ENCODE data around the gene C22orf31. TPM values are rescaled to one million over a fixed set of nuclear protein-coding genes. Genes with fewer than 3 reads are reported as not detected.

C22orf31 gene
- total and polyA plus RNA-seq, 2 donors (not counting 3 experiments of a cell fraction or from before 2014, with no cell fraction given), result not detected

DNA sequence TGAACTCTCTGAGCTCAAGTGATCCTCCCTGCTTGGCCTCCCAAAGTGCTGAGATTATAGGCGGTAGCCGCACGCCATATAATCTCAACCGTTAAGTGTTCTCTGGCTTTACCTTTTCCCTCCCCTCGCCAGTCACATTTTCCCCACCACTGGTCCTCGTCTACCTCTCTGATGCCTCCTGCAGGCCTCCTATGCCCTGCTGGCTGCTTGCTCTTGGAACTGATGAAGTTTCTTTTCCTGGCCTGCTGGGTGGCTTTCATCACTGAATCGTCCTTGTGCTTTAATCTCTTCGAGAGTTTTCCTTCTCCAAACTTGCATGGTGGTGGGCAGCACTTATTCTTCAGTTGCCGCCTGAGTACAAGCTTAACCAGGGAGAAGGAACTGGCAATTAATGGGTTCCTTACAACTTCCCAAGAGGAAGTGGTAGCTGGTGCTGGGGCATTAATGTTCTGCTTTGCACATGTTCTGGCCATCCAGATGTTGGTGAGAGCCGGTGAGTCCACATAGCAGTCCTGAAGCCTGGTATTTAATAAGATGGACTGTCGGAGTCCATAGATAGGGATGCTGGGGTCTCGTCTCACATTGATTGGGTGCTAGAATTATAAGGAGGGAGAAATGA, 1.3 kb downstream of the C22orf31 start:
- intact Hi-C loops (cut with micrococcal nuclease) (no loop called here), dilution Hi-C loops (cut with MboI; ENCODE audit: extremely low pct_ligation_motif_present, low sequenced_read_pairs) (no loop called here)
- Histone ChIP-seq H3K36me3 (ENCODE audit: control insufficient read depth in 2 of 2, extremely low read depth in 1 of 2, insufficient read depth in 2 of 2, low read length in 2 of 2) (no peaks in the 10 kb centered on the region), H3K9me1 (replicated peaks; ENCODE audit: control insufficient read depth, extremely low read depth, insufficient read depth, low read length) (no peaks in the 10 kb centered on the region), H2AFZ (ENCODE audit: low read depth, low read length) (no peak overlapping the region), H4K20me1 (replicated peaks; ENCODE audit: control insufficient read depth, extremely low read depth, insufficient read depth, low read length) (no peaks in the 10 kb centered on the region), H3K4me3 (replicated peaks in 1 of 3; ENCODE audit: insufficient read depth in 1 of 3, low read depth in 1 of 3, low read length in 3 of 3) (no peak overlapping the region), H3K9ac (replicated peaks; ENCODE audit: extremely low read depth, insufficient read depth, low read length) (no peak overlapping the region), H3K9me3 (replicated peaks; ENCODE audit: control insufficient read depth, insufficient read depth, low read length) (no peaks in the 10 kb centered on the region), H3K79me2 (ENCODE audit: control insufficient read depth, insufficient read depth, low read length) (no peaks in the 10 kb centered on the region), H3K4me1 (ENCODE audit: control insufficient read depth, extremely low read depth, insufficient read depth, low read length) (no peaks in the 10 kb centered on the region), H3K4me2 (ENCODE audit: insufficient read depth, low read length) (no peak overlapping the region), H3K27me3 (ENCODE audit: control insufficient read depth in 2 of 2, insufficient read depth in 2 of 2, low read length in 2 of 2) (peaks cover 0 to 4% of the 10 kb centered on the region in 2 experiments), H3K27ac (ENCODE audit: insufficient read depth, low read depth, low read length) (no peak overlapping the region)
- FAIRE-seq, result no peak
- ChIA-PET POLR2A (no interaction called here), CTCF (interaction anchor here (1.3 to 1.8 kb wide), 2 partner anchors 9 to 19 kb away, joined by 3 to 4 read pairs; no protein-coding TSS in a partner anchor)
- no peak for TF ChIP-seq EZH2 (IDR thresholded peaks at IDR 0.05; ENCODE audit: borderline replicate concordance, low read depth, low read length, severe bottlenecking)
- TF ChIP-seq MYC (IDR thresholded peaks at IDR 0.05; ENCODE audit: low read depth, low read length), result no peak
- TF ChIP-seq FOS (IDR thresholded peaks at IDR 0.05; ENCODE audit: borderline replicate concordance, insufficient read depth, low read length), result no peak
- TF ChIP-seq GATA2 (IDR thresholded peaks at IDR 0.05; ENCODE audit: insufficient read depth, insufficient read length, low read depth, low read length), result no peak
- TF ChIP-seq POLR2AphosphoS5 (IDR thresholded peaks at IDR 0.05; ENCODE audit: insufficient read depth, low read depth, low read length), result no peak
- no peak for TF ChIP-seq JUN (IDR thresholded peaks at IDR 0.05; ENCODE audit: borderline replicate concordance, insufficient read depth, insufficient read length, low read depth)
- BruUV-seq (replicated peaks), result no TSS peak
- DNase-seq (ENCODE audit: low read depth, low spot score), result no peak

GRCh38 chr22:29056472-29056871, 5.2 kb downstream of the C22orf31 start:
- FAIRE-seq (no peak), DNase-seq (ENCODE audit: low read depth, low spot score) (no peak)
- ChIA-PET CTCF (interaction anchor here (1.0 to 1.5 kb wide), 3 partner anchors 9 to 189 kb away, joined by 4 to 6 read pairs (median 4); no protein-coding TSS in a partner anchor), POLR2A (no interaction called here)
- H3K27ac ChIP-seq (ENCODE audit: insufficient read depth, low read depth, low read length), result no peak overlapping the region
- H3K4me1 ChIP-seq (ENCODE audit: control insufficient read depth, extremely low read depth, insufficient read depth, low read length), result no peaks in the 10 kb centered on the region
- no peaks in the 10 kb centered on the region for H3K79me2 ChIP-seq (ENCODE audit: control insufficient read depth, insufficient read depth, low read length)
- H3K9me1 ChIP-seq (replicated peaks; ENCODE audit: control insufficient read depth, extremely low read depth, insufficient read depth, low read length), result no peaks in the 10 kb centered on the region
- intact Hi-C loops (cut with micrococcal nuclease) (no loop called here), dilution Hi-C loops (cut with MboI; ENCODE audit: extremely low pct_ligation_motif_present, low sequenced_read_pairs) (no loop called here)
- TF ChIP-seq POLR2AphosphoS5 (IDR thresholded peaks at IDR 0.05; ENCODE audit: insufficient read depth, low read depth, low read length) (no peak), JUN (IDR thresholded peaks at IDR 0.05; ENCODE audit: borderline replicate concordance, insufficient read depth, insufficient read length, low read depth) (no peak), POLR2A (IDR thresholded peaks at IDR 0.05; ENCODE audit: low read depth, low read length) (no peak)
- TF ChIP-seq, protein P1, sequence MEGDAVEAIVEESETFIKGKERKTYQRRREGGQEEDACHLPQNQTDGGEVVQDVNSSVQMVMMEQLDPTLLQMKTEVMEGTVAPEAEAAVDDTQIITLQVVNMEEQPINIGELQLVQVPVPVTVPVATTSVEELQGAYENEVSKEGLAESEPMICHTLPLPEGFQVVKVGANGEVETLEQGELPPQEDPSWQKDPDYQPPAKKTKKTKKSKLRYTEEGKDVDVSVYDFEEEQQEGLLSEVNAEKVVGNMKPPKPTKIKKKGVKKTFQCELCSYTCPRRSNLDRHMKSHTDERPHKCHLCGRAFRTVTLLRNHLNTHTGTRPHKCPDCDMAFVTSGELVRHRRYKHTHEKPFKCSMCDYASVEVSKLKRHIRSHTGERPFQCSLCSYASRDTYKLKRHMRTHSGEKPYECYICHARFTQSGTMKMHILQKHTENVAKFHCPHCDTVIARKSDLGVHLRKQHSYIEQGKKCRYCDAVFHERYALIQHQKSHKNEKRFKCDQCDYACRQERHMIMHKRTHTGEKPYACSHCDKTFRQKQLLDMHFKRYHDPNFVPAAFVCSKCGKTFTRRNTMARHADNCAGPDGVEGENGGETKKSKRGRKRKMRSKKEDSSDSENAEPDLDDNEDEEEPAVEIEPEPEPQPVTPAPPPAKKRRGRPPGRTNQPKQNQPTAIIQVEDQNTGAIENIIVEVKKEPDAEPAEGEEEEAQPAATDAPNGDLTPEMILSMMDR (IDR thresholded peaks at IDR 0.05; ENCODE audit: extremely low read depth in 1 of 2, insufficient read depth in 1 of 2, low read depth in 1 of 2, low read length in 2 of 2), result no peak
- no TSS peak for BruUV-seq (replicated peaks)
- no peaks in the 10 kb centered on the region for H3K9me3 ChIP-seq (replicated peaks; ENCODE audit: control insufficient read depth, insufficient read depth, low read length)
- H3K27me3 ChIP-seq (ENCODE audit: control insufficient read depth in 2 of 2, insufficient read depth in 2 of 2, low read length in 2 of 2), result no peaks in the 10 kb centered on the region
- H3K4me3 ChIP-seq (replicated peaks in 1 of 3; ENCODE audit: insufficient read depth in 1 of 3, low read depth in 1 of 3, low read length in 3 of 3), result no peak overlapping the region
- H4K20me1 ChIP-seq (replicated peaks; ENCODE audit: control insufficient read depth, extremely low read depth, insufficient read depth, low read length), result no peaks in the 10 kb centered on the region
- H3K4me2 ChIP-seq (ENCODE audit: insufficient read depth, low read length), result no peak overlapping the region
- no peak overlapping the region for H2AFZ ChIP-seq (ENCODE audit: low read depth, low read length)
- H3K36me3 ChIP-seq (ENCODE audit: control insufficient read depth in 2 of 2, extremely low read depth in 1 of 2, insufficient read depth in 2 of 2, low read length in 2 of 2), result no peaks in the 10 kb centered on the region
- no peak overlapping the region for H3K9ac ChIP-seq (replicated peaks; ENCODE audit: extremely low read depth, insufficient read depth, low read length)
